H9 (cell line): ENCODE results near the gene WWC1. TPM values are rescaled to one million over a fixed set of nuclear protein-coding genes. Genes with fewer than 3 reads are reported as not detected.

Experiments used
- DNase-seq: peaks from one replicate; pipeline ENCODE4 v3.0.0-alpha.2; 2017
- H2AFZ ChIP-seq: one replicate; pipeline ENCODE4 v1.6.1; 2013; ENCODE audit warnings: mild to moderate bottlenecking, low read length, control low read depth, moderate library complexity
- H2AK5ac ChIP-seq: 2 replicates; pipeline ENCODE4 v1.6.1; 2013; ENCODE audit warnings: low read length, control low read depth, mixed read lengths; ENCODE audit not compliant: insufficient read length
- H2BK120ac ChIP-seq: one replicate; pipeline ENCODE4 v1.6.1; 2013; ENCODE audit warnings: low read depth, mild to moderate bottlenecking, low read length, control low read depth, inconsistent platforms; ENCODE audit not compliant: poor library complexity, severe bottlenecking
- H2BK12ac ChIP-seq: 2 replicates; pipeline ENCODE4 v1.6.1; 2013; ENCODE audit warnings: low read length, control low read depth, mixed read lengths, low read depth; ENCODE audit not compliant: insufficient read length
- H2BK15ac ChIP-seq: 2 replicates; pipeline ENCODE4 v1.6.1; 2013; ENCODE audit warnings: low read depth, low read length, control low read depth
- H2BK20ac ChIP-seq: one replicate; pipeline ENCODE4 v1.6.1; 2013; ENCODE audit warnings: low read depth, mild to moderate bottlenecking, low read length, control low read depth, inconsistent platforms; ENCODE audit not compliant: poor library complexity, severe bottlenecking
- H2BK5ac ChIP-seq: 2 replicates; pipeline ENCODE4 v1.6.1; 2013; ENCODE audit warnings: low read length, control low read depth, mixed read lengths; ENCODE audit not compliant: insufficient read length
- H3K14ac ChIP-seq: 2 replicates; pipeline ENCODE4 v1.6.1; 2013; ENCODE audit warnings: low read length, control low read depth; ENCODE audit not compliant: insufficient read depth
- H3K18ac ChIP-seq: 2 replicates; pipeline ENCODE4 v1.6.1; 2013; ENCODE audit warnings: low read depth, mild to moderate bottlenecking, mixed read lengths, low read length, control low read depth; ENCODE audit not compliant: insufficient read length
- H3K23ac ChIP-seq: 2 replicates; pipeline ENCODE4 v1.6.1; 2013; ENCODE audit warnings: low read length, control low read depth, mixed read lengths, low read depth; ENCODE audit not compliant: insufficient read length
- H3K23me2 ChIP-seq: 2 replicates; pipeline ENCODE4 v1.6.1; 2013; ENCODE audit warnings: low read depth, mild to moderate bottlenecking, mixed read lengths, low read length, control low read depth; ENCODE audit not compliant: insufficient read length, poor library complexity, severe bottlenecking
- H3K27ac ChIP-seq: 2 replicates; pipeline ENCODE4 v1.5.1; 2013; ENCODE audit warnings: low read length, control low read depth, mixed read lengths, low read depth; ENCODE audit not compliant: insufficient read length
- H3K27me3 ChIP-seq: 2 replicates; pipeline ENCODE4 v1.6.1; 2013; ENCODE audit warnings: low read length, control low read depth, inconsistent platforms; ENCODE audit not compliant: insufficient read depth
- H3K4ac ChIP-seq: 2 replicates; pipeline ENCODE4 v1.6.1; 2013; ENCODE audit warnings: low read depth, mild to moderate bottlenecking, control low read depth, inconsistent platforms, low read length, moderate library complexity
- H3K4me1 ChIP-seq: 2 replicates; pipeline ENCODE4 v1.6.1; 2013; ENCODE audit warnings: low read length, control low read depth, inconsistent platforms; ENCODE audit not compliant: insufficient read depth
- H3K4me2 ChIP-seq: 2 replicates; pipeline ENCODE4 v1.6.1; 2013; ENCODE audit warnings: low read length, control low read depth, mixed read lengths; ENCODE audit not compliant: insufficient read length, insufficient read depth
- H3K56ac ChIP-seq: 2 replicates; pipeline ENCODE4 v1.6.1; 2013; ENCODE audit warnings: low read depth, mild to moderate bottlenecking, mixed read lengths, low read length, control low read depth; ENCODE audit not compliant: insufficient read length
- H3K79me1 ChIP-seq: 2 replicates; pipeline ENCODE4 v1.6.1; 2013; ENCODE audit warnings: low read depth, mild to moderate bottlenecking, moderate library complexity, low read length, control low read depth, inconsistent platforms; ENCODE audit not compliant: insufficient read depth, poor library complexity, severe bottlenecking
- H3K79me2 ChIP-seq: 2 replicates; pipeline ENCODE4 v1.6.1; 2013; ENCODE audit warnings: low read length, control low read depth, inconsistent platforms; ENCODE audit not compliant: insufficient read depth
- H3K9ac ChIP-seq: 2 replicates; pipeline ENCODE4 v1.6.1; 2013; ENCODE audit warnings: low read length, control low read depth, mixed read lengths; ENCODE audit not compliant: insufficient read length; ENCODE audit errors: extremely low read depth
- H3K9me3 ChIP-seq: one replicate; pipeline ENCODE4 v1.6.1; 2013; ENCODE audit warnings: low read depth, low read length, inconsistent platforms; ENCODE audit not compliant: control insufficient read depth
- H3T11ph ChIP-seq: one replicate; pipeline ENCODE4 v1.6.1; 2013; ENCODE audit warnings: mild to moderate bottlenecking, low read length, control low read depth, inconsistent platforms
- H4K20me1 ChIP-seq: one replicate; pipeline ENCODE4 v1.6.1; 2013; ENCODE audit not compliant: control insufficient read depth, insufficient read length, insufficient read depth
- H4K5ac ChIP-seq: 2 replicates; pipeline ENCODE4 v1.6.1; 2013; ENCODE audit warnings: low read depth, mild to moderate bottlenecking, mixed read lengths, low read length, control low read depth; ENCODE audit not compliant: insufficient read length
- H4K8ac ChIP-seq: replicated peaks from 2 replicates; pipeline ENCODE4 v1.6.1; 2013; ENCODE audit warnings: low read length, control low read depth, mixed read lengths, low read depth; ENCODE audit not compliant: insufficient read length
- H4K91ac ChIP-seq: 2 replicates; pipeline ENCODE4 v1.6.1; 2013; ENCODE audit warnings: low read depth, mild to moderate bottlenecking, moderate library complexity, mixed read lengths, low read length, control low read depth; ENCODE audit not compliant: insufficient read length
- H3K27ac Mint-ChIP-seq, 3 experiments: 2 replicates in 2 of 3; 3 replicates in 1 of 3; pipeline ENCODE4 v1.8.0; 2020 to 2021; ENCODE audit warnings: mixed read lengths in 3 of 3, mild to moderate bottlenecking in 1 of 3, moderate library complexity in 1 of 3
- H3K27me3 Mint-ChIP-seq: 2 replicates; pipeline ENCODE4 v1.8.0; 2021; ENCODE audit warnings: low read depth, mild to moderate bottlenecking, moderate library complexity, mixed read lengths
- H3K36me3 Mint-ChIP-seq, 3 experiments: 2 replicates in 2 of 3; 3 replicates in 1 of 3; pipeline ENCODE4 v1.8.0; 2020 to 2021; ENCODE audit warnings: low read depth in 3 of 3, mixed read lengths in 3 of 3; ENCODE audit not compliant: insufficient read depth in 1 of 3
- H3K4me1 Mint-ChIP-seq, 2 experiments: 2 replicates each; pipeline ENCODE4 v1.8.0; 2020; ENCODE audit warnings: mixed read lengths in 2 of 2
- H3K4me3 Mint-ChIP-seq, 2 experiments: 2 replicates in 1 of 2; 3 replicates in 1 of 2; pipeline ENCODE4 v1.8.0; 2020 to 2021; ENCODE audit warnings: mild to moderate bottlenecking in 2 of 2, mixed read lengths in 2 of 2, moderate library complexity in 1 of 2
- H3K9me3 Mint-ChIP-seq, 2 experiments: 2 replicates in 1 of 2; 3 replicates in 1 of 2; pipeline ENCODE4 v1.8.0; 2020; ENCODE audit warnings: mild to moderate bottlenecking in 2 of 2, mixed read lengths in 2 of 2, moderate library complexity in 1 of 2
- WGBS: extraction: QIAGEN DNeasy Blood & Tissue Kit; methylation state at CpG from one replicate; pipeline ENCODE4 v1.1.7; 2013; ENCODE audit warnings: missing lambda C conversion rate, low lambda C conversion rate, mixed read lengths; ENCODE audit not compliant: insufficient read length; ENCODE audit errors: extremely low coverage; 5-methylcytosine and 5-hydroxymethylcytosine counted together
- total RNA-seq: library from RNA; stranded (reverse); gene quantifications from 2 replicates; pipeline ENCODE4 v1.2.1, GENCODE V29; 2021
- TF ChIP-seq, protein P1 (sequence below): fragments of 200-600 bp; sonication (generic); conservative IDR thresholded peaks from 3 replicates; pipeline ENCODE4 v1.8.0; 2021; ENCODE audit warnings: antibody characterized with exemption, mild to moderate bottlenecking

Gene WWC1
- total RNA-seq, 1 experiment from 2014 or later = 28.2 TPM

- no peak overlapping the region for H3K14ac ChIP-seq
- H3K56ac ChIP-seq = no peak overlapping the region
- no peak overlapping the region for H3K4ac ChIP-seq
- no peaks in the 10 kb centered on the region for H3K23me2 ChIP-seq
- no peak overlapping the region for H3K27ac ChIP-seq
- Mint-ChIP-seq H3K36me3 (peaks cover 0 to 5% (median 0%) of the 10 kb centered on the region in 3 experiments; a peak in 3 of 7 replicates), H3K9me3 (no peaks in the 10 kb centered on the region), H3K27ac (no peak overlapping the region), H3K27me3 (no peaks in the 10 kb centered on the region; the same call in 1 of the 2 replicates), H3K4me1 (peaks cover 53 to 54% of the 10 kb centered on the region in 2 experiments), H3K4me3 (no peak overlapping the region)
- H2BK15ac ChIP-seq = no peak overlapping the region
- H2AK5ac ChIP-seq = no peak overlapping the region
- H3K9me3 ChIP-seq = no peaks in the 10 kb centered on the region
- no peak for DNase-seq
- no peak overlapping the region for H3K18ac ChIP-seq
- no peak overlapping the region for H3K9ac ChIP-seq
- H3K4me2 ChIP-seq = no peak overlapping the region
- no peak overlapping the region for H4K8ac ChIP-seq
- no peaks in the 10 kb centered on the region for H3K27me3 ChIP-seq
- H3K79me1 ChIP-seq = peaks cover 3% of the 10 kb centered on the region
- no peak overlapping the region for H2BK12ac ChIP-seq
- H3K23ac ChIP-seq = no peak overlapping the region
- no peak overlapping the region for H4K91ac ChIP-seq
- no peak overlapping the region for H2BK120ac ChIP-seq
- no peak overlapping the region for H2BK5ac ChIP-seq
- no peaks in the 10 kb centered on the region for H3K79me2 ChIP-seq
- no peak overlapping the region for H3T11ph ChIP-seq
- H4K5ac ChIP-seq = no peak overlapping the region
- no peak overlapping the region for H2BK20ac ChIP-seq
- TF ChIP-seq, protein P1, sequence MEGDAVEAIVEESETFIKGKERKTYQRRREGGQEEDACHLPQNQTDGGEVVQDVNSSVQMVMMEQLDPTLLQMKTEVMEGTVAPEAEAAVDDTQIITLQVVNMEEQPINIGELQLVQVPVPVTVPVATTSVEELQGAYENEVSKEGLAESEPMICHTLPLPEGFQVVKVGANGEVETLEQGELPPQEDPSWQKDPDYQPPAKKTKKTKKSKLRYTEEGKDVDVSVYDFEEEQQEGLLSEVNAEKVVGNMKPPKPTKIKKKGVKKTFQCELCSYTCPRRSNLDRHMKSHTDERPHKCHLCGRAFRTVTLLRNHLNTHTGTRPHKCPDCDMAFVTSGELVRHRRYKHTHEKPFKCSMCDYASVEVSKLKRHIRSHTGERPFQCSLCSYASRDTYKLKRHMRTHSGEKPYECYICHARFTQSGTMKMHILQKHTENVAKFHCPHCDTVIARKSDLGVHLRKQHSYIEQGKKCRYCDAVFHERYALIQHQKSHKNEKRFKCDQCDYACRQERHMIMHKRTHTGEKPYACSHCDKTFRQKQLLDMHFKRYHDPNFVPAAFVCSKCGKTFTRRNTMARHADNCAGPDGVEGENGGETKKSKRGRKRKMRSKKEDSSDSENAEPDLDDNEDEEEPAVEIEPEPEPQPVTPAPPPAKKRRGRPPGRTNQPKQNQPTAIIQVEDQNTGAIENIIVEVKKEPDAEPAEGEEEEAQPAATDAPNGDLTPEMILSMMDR = no peak
- peaks cover 18% of the 10 kb centered on the region for H3K4me1 ChIP-seq
- H4K20me1 ChIP-seq = no peaks in the 10 kb centered on the region
- WGBS = no CpG with 5 or more reads among the region's 4 CpGs
- no peak overlapping the region for H2AFZ ChIP-seq
Measured at GRCh38 chr5:168350315-168350714, 58.9 kb downstream of the WWC1 start.
